ENCODE measurements around the gene ZNF827.
"Not testable (repeated sequence)": the region's sequence is repeated elsewhere in the genome, so short reads cannot be mapped to it uniquely, and the experiment has no call there.

The ZNF827 gene

GRCh38 chr4:145866991-145867390, 71.6 kb downstream of the ZNF827 start:
- DNase-seq (ENCODE audit: low read depth in 2 of 2), result no peak

- DNase-seq (ENCODE audit: low read depth in 2 of 2), result no peak
Observed at GRCh38 chr4:145865274-145865941, 73.2 kb downstream of the ZNF827 start.

- no peak for DNase-seq (ENCODE audit: low read depth in 2 of 2)
Observed at GRCh38 chr4:145863191-145863590, 75.4 kb downstream of the ZNF827 start.

- DNase-seq (ENCODE audit: low read depth in 2 of 2), result no peak
Observed at GRCh38 chr4:145861336-145862318, 77.0 kb downstream of the ZNF827 start.

GRCh38 chr4:145860897-145861296, 77.7 kb downstream of the ZNF827 start:
- DNase-seq (ENCODE audit: low read depth in 2 of 2), result no peak

- no peak for DNase-seq (ENCODE audit: low read depth in 2 of 2)
Observed at GRCh38 chr4:145860446-145860845, 78.2 kb downstream of the ZNF827 start.

- no peak for DNase-seq (ENCODE audit: low read depth in 2 of 2)
Observed at GRCh38 chr4:145859926-145860325, 78.7 kb downstream of the ZNF827 start.

- DNase-seq (ENCODE audit: low read depth in 2 of 2), result no peak
Observed at GRCh38 chr4:145859426-145859825, 79.2 kb downstream of the ZNF827 start.

- no peak for DNase-seq (ENCODE audit: low read depth in 2 of 2)
Observed at GRCh38 chr4:145852256-145852839, 86.3 kb downstream of the ZNF827 start.

- DNase-seq (ENCODE audit: low read depth in 2 of 2), result no peak
Observed at GRCh38 chr4:145851511-145852201, 87.0 kb downstream of the ZNF827 start.

GRCh38 chr4:145847764-145848163, 90.9 kb downstream of the ZNF827 start:
- DNase-seq (ENCODE audit: low read depth in 2 of 2), result no peak

GRCh38 chr4:145845118-145845517, 93.5 kb downstream of the ZNF827 start:
- no peak for DNase-seq (ENCODE audit: low read depth in 2 of 2)

- DNase-seq (ENCODE audit: low read depth in 2 of 2), result no peak
Observed at GRCh38 chr4:145843639-145844038, 95.0 kb downstream of the ZNF827 start.

- no peak for DNase-seq (ENCODE audit: low read depth in 2 of 2)
Observed at GRCh38 chr4:145843148-145843547, 95.5 kb downstream of the ZNF827 start.

- no peak for DNase-seq (ENCODE audit: low read depth in 2 of 2)
Observed at GRCh38 chr4:145842224-145842887, 96.3 kb downstream of the ZNF827 start.

- DNase-seq (ENCODE audit: low read depth in 2 of 2), result no peak
Observed at GRCh38 chr4:145840801-145841200, 97.8 kb downstream of the ZNF827 start.

- DNase-seq (ENCODE audit: low read depth in 2 of 2), result no peak
Observed at GRCh38 chr4:145840162-145840768, 98.4 kb downstream of the ZNF827 start.

GRCh38 chr4:145839151-145839550, 99.5 kb downstream of the ZNF827 start:
- DNase-seq (ENCODE audit: low read depth in 2 of 2), result no peak

- not testable (repeated sequence) for DNase-seq (ENCODE audit: low read depth in 2 of 2)
Observed at GRCh38 chr4:145832384-145832783, 106.2 kb downstream of the ZNF827 start.

- no peak for DNase-seq (ENCODE audit: low read depth in 2 of 2)
Observed at GRCh38 chr4:145830699-145831098, 107.9 kb downstream of the ZNF827 start.
